GM21528 (cell line): Measurements from ENCODE around the gene TEX51.

Experiments
- ATAC-seq: cut with Tn5 transposase; IDR thresholded peaks from one replicate; pipeline ENCODE4 v1.9.1; 2021; ENCODE audit warnings: mild to moderate bottlenecking, moderate library complexity; ENCODE audit not compliant: unreplicated experiment, low FRiP score

The TEX51 gene

DNA sequence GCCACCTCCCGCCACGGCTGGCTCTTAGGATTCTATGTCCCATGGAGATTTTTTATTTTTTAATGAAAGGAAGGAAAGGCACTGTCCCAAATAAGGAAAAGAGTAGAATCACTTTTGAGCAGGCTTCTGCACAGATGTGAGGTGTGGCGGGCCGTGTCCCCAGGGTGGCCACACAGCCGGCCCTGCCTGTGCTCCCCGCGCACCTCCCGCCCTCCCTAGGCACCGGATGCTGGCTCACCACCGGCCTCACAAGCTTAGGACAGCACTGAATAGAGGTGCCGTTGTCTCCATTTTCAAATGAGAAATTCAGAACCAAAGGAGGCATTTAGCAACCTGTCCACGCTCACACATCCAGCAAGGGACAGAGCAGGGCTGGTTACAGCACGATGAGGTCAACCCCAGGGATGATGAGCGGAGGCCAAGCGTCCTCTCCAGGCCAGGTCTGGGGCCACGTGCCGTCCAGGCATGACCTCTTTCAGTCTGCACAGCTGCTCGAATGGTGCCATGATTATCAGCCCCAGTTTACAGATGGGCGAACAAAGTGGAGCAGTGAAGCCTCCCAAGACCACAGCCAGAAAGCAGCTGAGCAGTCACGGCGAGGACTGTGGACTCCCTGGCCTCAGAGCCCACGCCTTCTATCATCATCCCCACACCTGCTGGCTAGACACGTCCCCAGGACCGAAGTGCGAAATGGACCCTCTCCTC, 20.7 kb upstream of the TEX51 start:
- ATAC-seq = no peak

DNA sequence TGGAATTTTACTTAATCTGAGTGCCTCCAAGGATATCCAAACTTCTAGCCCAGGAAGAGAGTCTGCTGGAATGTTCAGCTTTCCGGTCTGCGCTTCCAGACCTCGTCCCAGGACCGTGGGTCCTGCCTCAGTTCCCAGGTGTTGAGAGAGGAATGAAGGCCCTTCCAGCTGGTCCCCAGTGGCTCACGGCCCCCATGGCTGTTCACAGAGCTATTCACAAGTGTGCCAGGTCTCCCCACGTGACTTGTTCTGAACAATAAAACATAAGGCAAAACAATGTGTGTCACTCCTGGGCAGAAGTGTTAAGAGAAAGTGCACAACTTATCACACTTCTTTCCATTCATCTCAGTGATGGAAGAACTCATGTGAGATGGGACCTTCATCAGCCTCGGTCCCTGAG, 20.1 kb upstream of the TEX51 start:
- ATAC-seq = no peak

DNA sequence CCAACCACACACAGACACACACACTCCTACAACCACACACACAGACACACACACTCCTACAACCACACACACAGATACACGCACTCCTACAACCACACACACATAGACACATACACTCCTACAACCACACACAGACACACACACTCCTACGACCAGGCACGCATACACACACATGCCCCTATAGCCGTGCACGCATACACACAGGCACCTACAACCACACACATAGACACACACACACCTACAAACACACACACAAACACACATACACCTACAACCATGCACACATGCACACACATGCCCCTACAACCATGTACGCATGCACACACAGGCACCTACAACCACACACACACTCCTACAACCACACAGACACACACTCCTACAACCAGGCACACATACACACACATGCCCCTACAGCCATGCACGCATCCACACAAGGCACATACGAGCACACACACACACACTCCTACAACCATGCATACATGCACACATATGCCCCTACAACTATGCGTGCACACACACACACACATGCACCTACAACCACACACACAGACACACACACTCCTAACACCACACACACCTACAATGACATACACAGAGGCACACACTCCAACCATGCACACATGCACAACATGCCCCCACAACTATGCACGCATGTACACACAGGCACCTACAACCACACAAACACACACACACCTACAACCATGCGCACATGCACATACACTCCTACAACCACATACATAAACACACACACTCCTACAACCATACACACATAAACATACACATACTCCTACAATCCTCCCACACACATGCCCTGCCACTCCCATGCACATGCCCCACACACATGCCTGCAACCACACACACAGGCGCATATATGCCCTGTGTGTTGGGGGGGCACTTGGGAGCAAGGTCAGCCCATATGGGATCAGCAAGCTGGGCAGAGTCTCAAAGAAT, 19.1 kb upstream of the TEX51 start:
- ATAC-seq = no peak

DNA sequence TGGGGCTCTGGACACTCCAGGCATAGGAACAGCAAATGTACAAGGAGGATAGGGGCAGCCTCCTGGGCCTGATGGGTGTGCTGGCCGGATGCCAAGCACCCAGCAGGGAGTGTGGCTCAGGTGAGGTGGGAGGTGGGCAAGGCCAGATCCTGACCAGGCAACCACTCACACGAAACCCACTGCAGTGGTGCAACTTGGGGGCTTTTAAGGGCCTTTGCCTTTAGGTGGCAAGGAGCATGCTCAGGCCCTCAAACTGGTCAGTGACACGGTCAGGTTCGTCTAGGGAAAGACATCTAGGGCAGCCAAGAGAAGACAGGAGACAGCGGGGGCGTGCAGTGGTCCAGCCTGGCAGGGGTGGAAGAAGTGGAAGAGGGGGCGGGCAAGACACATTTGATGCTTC, 18.4 kb upstream of the TEX51 start:
- no peak for ATAC-seq

DNA sequence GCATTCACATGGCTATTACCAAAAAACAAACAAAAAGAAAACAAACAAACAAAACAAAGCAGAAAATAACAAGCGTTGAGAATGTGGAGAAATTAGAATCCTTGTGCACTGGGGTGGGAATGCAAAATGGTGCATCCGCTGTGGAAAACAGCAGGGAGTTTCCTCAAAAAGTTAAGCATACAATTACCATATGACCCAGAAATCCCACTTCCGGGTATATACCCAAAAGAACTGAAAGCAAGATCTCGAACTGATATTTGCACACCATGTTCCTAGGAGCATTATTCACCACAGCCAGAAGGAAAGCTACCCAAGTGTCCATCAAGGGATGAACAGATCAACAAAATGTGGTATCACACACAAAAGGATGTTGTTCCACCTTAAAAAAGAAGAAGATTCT, 17.9 kb upstream of the TEX51 start:
- ATAC-seq = no peak

DNA sequence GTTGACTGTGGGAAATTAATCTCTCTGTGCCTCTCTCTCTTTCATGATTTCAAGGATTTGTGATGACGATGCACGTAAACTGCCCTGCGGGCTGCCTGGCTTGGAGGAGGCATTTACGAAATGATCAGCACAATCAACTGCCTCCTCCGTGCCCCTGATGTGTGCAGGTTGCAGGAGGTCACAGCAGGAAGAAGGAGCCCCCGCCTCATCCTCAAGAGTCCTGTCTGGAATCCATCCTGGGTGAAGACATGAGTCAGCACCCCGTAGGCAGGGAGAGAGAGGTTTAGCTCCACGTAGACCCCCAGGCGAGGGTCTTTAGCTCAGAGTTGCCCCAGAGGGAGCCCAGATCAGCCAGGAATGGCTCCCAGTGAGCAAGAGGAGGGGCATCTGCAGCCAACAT, 17.1 kb upstream of the TEX51 start:
- ATAC-seq = no peak

DNA sequence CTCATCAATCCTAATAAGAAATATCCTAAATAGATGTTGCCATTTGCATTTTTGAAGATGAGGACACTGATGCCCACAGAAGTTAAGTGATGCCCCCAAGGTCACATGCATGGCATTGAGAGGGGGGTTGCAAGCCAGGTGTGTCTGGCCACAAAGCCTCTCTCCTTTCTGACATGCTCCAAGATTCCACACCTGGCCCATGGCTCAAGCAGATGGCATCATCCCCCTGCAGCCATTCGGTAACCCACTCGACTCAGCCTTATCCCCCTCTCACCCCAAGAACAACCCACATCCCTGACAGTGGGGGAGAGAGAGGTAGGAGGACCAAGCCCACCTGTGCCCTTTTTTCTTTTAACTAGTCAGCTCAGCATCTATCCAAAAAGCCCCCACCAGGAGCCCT, 16.5 kb upstream of the TEX51 start:
- no peak for ATAC-seq

DNA sequence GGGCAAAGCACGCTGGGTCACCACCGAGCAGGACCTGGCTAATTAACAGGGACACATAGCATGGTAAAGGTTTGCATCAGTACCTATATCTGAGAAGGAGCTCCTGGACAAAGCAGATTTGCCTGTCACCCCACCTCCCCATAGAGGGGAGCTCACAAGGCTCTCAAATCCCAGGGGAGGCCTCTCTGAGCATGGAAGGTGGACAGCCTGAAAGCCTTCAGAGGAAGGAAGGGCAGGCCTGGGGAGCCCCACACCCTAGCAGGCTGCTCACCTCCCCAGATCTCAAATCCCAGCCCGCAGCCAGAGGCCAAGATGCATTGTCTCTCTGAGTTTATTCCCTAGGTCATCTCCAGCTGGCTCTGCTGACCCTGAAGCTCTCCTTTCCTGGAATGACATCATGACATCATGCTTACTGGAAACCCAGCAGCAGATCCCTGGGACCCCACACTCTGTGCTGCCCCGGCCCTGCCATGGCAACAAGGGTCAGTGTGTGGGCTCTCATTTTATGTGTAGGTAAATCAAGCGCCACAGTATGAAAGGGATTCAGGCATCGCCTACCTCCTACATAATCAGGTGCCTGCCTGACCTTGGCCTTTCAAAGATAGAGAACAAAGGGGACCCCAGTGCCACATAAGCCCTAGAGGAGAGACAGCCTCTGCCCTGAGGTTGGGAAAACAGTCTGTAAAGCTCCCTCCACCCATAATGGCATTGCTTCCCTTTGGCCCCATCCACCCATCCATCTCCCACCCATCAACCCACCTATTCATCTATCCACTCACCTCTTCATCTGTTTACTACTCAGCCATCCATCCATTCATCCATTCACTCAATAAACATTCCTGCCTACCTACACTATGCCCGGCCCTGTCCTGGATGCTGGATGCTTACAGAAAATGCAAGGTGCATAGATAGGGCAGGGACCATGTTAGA, 15.7 kb upstream of the TEX51 start:
- no peak for ATAC-seq

DNA sequence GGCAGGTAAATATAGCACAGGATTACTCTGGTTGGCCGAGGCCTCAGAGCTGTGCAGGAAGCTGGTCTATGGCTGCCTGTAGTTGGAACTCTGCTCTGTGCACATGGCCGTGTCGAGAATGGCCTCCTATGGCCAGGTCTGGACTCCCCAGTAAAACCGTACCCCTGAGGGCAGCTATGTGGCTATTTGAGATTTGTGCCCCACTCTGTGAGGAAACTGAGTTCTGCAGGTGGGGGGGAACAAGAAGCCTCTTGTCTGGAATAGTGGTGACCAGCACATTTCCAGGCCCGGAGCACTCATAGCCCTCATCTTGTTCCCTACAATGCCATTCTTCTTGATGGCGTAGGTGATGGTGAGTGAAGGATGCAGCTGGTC, 15.0 kb upstream of the TEX51 start:
- ATAC-seq = no peak

DNA sequence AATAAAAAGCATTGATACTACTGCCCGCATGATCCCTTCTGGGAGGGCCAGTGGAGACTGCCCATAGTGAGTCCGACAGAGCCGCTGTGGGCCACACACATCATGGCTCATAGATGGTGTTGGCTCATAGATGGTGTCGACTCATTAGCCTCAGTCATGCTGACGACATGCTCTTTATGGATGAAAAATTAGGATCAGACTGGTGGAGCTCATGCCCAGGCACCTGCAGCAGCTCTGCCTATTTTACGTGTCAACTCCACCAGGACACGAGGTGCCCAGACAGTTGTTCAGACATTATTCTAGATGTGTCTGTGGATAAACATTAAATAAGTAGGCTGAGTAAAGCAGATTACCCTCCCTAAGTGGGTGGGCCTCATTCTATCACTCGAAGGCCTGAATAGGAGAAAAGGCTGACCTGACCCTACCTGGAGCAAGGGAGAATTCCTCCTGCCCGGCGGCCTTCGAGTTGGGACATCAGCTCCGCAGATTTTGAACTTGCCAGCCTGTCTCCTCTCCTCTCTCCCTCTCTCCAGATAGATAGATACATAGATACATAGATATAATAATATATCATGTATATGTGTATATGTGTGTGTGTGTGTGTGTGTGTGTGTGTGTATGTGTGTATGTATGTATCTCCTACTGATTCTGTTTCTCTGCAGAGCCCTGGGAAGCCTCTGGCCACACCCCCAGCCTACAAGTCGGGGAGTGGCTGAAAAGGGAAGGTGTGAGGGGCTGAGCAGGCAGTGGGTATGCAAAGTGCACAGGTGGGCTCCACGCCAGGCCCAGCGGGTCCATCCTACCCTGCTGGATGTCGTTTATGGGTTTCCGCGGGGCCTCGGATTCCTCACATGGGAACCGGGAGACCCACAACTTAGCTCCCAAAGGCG, 13.6 kb upstream of the TEX51 start:
- ATAC-seq = no peak

DNA sequence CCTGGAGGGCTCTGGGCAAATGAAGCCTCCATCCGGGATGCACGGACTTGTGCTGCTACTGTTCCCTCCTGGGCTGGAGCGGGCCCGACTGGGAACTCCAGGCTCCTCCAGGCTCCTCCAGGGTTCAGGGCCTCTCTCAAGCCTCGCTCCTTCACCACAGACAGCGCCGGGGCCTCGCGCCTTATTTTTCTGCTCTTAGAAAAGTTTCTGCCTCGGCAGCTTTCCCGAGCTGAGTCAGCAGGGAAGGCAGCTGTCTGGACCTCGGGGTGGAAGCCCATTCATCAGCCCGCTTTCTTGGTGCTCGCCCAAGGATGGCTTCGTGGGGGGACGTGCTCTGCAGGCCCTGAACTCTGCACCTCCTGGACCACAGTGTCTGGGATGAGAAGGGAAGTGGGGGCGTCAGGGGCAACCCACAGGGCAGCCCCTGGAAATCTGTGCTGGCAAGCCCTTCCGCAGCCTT, 12.9 kb upstream of the TEX51 start:
- ATAC-seq = no peak

DNA sequence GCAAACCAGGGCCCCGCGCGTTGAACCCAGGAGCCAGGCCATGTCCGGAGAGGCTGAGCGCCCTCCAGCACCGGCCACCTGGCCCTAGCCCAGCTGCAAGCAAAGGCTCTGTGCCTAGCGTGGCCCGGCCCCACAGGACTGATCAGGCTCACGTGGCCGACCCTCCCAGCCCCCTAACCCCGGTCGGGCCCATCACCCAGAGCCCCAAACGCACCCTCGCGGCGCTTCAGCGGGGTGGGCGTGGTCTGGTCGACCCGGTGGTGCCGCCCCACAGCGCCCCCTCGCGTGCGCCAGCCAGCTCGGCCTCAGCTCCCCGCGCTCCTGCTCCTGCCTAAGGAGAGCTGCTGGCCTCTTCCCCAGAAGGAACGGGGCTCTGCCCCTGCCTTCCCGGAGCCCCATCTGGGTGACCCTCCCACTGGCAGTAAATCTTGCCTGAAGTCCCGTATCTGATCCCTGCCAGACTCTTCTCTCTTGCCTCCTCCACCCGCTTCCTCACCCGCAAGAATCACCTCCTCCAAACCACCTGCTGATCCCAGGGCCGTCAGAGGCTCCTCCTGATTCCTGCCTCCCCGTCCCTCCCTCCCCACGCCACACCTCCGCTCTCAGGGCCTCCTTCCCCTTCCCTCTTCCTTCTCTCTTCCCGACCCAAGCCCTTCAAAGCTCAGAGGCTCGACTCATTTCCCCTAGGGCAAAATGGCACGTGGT, 12.3 kb upstream of the TEX51 start:
- no peak for ATAC-seq

DNA sequence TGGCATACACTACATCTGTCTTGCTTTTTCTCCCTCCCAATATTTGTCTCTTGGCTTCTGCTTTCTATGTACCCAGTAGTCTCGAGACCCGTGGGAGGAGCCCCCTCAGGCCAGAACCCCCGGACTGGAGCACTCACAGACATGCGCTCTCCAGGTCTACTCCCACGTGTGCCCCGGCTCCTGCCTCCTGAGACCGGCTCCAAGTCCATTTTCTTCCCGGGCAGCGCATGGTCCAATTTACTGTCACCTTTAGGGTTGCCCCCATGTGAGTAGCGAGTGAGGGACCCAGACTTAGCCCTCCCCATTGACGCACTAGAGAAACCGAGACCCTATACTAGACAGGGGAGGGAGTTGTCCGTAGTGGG, 11.8 kb upstream of the TEX51 start:
- no peak for ATAC-seq

DNA sequence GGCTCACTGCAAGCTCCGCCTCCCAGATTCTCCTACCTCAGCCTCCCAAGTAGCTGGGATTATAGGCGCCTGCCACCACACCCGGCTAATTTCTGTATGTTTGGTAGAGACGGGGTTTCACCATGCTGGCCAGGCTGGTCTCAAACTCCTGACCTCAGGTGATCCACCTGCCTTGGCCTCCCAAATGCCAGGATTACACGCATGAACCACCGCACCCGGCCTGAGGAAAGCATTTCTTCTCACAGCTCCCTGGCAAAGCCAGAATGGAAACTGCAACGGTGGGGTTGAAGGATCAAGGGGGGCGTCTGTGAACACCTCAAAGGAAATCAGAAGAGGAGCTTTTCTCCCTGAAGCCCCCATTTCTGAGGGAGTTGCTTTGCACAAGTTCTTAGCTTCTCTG, 11.2 kb upstream of the TEX51 start:
- no peak for ATAC-seq

DNA sequence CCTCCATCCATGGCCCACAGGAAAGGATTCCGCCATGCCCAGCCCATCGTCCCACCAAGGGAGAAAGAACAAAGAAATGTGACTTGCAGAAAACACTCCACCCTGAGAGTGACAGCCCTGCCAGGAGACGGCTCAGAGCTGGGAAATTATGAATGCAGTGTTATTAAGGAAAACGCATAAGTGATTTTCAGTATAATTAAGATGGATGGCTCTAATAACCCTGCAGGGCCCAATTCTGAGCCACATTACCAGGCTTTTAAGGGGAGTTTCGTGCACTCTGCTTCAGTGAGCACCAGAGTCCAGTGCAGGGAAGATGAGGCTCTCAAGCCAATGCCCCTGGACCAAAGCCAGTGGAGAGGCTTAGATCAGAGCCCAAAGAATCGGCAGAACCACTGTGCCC, 10.6 kb upstream of the TEX51 start:
- ATAC-seq = no peak

DNA sequence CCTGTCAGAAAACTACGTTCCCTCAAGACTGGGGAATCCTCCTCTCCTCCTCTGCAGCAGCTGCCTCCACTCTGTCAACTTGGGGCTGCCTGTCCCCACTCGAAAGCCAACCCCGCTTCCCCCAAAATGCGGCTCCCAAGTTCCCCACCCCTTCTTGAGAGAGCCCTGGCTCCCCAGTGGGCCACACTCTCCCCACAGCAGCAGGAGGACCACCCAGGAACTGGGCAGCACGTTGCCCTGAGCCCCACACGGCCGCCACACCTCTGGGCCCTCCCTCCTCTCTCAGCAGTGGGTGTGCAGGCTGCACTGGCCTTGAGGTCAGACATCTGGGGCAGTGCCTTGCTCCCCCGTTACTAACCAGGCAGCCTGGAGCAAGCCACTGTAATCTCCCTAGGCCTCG, 9.6 kb upstream of the TEX51 start:
- ATAC-seq = no peak

DNA sequence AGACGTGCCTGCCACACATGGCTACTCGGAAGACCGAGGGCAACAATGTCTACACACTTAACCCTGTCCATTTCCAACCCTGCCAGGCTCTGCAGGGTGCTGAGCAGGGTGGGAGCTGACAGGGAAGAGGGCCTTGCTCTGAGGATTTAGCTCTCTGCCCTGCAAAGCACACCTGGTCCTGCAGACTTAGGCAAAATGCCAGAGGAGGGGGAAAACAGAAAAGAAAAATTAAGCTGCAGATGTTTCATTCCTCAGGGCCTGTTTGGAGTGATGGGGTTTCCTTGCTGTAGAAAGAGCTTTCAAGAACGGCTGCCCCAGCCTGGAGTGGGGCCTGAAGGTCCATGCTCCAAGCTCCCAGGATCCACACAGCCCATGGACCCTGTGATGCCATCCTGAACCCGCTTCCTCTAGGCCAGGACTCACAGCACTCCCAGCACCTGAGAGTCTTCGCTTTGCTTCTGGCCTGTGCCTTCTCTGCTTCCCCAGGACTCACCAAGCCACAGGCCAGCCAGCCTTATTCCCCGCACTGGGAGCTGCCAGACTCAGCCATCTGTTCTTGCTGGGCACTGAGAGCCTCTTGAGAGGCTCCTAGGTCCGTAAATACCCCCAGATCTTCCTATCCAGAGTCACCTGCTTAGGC, 9.1 kb upstream of the TEX51 start:
- no peak for ATAC-seq

DNA sequence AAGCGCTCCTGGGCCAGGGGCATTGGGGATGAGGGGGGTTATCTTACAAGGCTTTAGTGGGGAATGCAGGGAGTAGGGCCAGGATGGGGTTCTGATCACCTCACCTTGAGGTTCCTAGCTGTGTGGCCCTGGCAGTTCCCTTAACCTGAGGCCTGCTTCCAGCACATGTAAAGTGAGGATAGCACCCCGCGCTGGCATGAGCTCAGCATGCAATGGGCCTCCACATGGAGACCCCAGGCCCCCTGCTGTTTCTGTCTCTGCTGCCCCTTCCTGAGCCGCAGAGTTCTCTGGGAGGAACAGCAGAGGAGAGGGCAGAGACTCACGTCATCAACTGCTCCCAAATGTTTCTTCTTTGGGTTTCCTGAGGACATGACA, 8.6 kb upstream of the TEX51 start:
- no peak for ATAC-seq
